ENCODE measurements around the gene CFAP44. TPM values are rescaled to one million over a fixed set of nuclear protein-coding genes. Genes with fewer than 3 reads are reported as not detected.
A peak's percentile ranks its signal among the peaks of the same experiment; 100 is the strongest.

The CFAP44 gene
- total RNA-seq, 1 experiment from 2014 or later, result 3.7 TPM

DNA sequence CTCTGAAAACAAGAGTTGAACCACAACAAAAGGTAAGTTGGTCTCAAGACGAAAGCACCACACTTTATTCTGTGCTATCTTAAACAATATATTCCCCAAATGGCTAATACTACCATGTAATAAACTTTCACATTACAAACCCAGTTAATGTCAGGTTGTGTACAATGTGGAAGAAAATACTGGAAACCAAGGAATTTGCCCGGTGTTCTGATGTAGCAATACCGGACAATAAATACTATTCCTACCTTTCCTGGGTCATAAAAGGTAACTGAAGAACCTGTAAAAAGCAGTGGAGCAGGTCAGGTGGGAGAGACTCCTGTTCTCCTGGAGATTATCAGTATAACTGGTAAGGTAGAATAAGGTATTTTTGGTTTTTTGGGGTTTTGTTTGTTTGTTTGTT, 3.9 kb downstream of the CFAP44 start:
- H2BK120ac ChIP-seq (ENCODE audit: low read depth, low read length, poor library complexity, severe bottlenecking), result no peak overlapping the region
- no peak overlapping the region for H4K8ac ChIP-seq (replicated peaks; ENCODE audit: insufficient read length, low read depth, low read length)
- no peak overlapping the region for H3K4ac ChIP-seq (ENCODE audit: low read depth, low read length)
- no peak overlapping the region for H3K4me3 Mint-ChIP-seq
- H2BK15ac ChIP-seq (ENCODE audit: low read depth, low read length), result no peak overlapping the region
- peaks cover 2 to 4% of the 10 kb centered on the region in 2 experiments; a peak in 3 of 4 replicates for H3K4me1 Mint-ChIP-seq
- H3T11ph ChIP-seq (ENCODE audit: low read length), result no peak overlapping the region
- no peak overlapping the region for H3K4me2 ChIP-seq (ENCODE audit: insufficient read depth, insufficient read length, low read length)
- WGBS (ENCODE audit: extremely low coverage, insufficient read length, low lambda C conversion rate), result no CpG with 5 or more reads among the region's 3 CpGs
- H4K91ac ChIP-seq (ENCODE audit: insufficient read length, low read depth, low read length), result no peak overlapping the region
- peaks cover 4% of the 10 kb centered on the region for H3K23me2 ChIP-seq (ENCODE audit: insufficient read length, low read depth, low read length, poor library complexity, severe bottlenecking)
- H3K14ac ChIP-seq (ENCODE audit: insufficient read depth, low read length), result no peak overlapping the region
- H3K27ac Mint-ChIP-seq, result peak overlapping the region in 1 of 3 experiments; percentile 65; a peak in 1 of 7 replicates
- no peaks in the 10 kb centered on the region for H3K79me1 ChIP-seq (ENCODE audit: insufficient read depth, low read depth, low read length, poor library complexity, severe bottlenecking)
- H2BK5ac ChIP-seq (ENCODE audit: insufficient read length, low read length), result no peak overlapping the region
- H2AK5ac ChIP-seq (ENCODE audit: insufficient read length, low read length), result no peak overlapping the region
- H3K9me3 Mint-ChIP-seq, result no peaks in the 10 kb centered on the region
- no peak overlapping the region for H4K5ac ChIP-seq (ENCODE audit: insufficient read length, low read depth, low read length)
- no peak overlapping the region for H3K27ac ChIP-seq (ENCODE audit: insufficient read length, low read depth, low read length)
- no peak overlapping the region for H3K23ac ChIP-seq (ENCODE audit: insufficient read length, low read depth, low read length)
- no peaks in the 10 kb centered on the region for H3K79me2 ChIP-seq (ENCODE audit: insufficient read depth, low read length)
- H3K56ac ChIP-seq (ENCODE audit: insufficient read length, low read depth, low read length), result no peak overlapping the region
- no peak overlapping the region for H2AFZ ChIP-seq (ENCODE audit: low read length)
- no peak overlapping the region for H2BK12ac ChIP-seq (ENCODE audit: insufficient read length, low read depth, low read length)
- TF ChIP-seq, protein P1, sequence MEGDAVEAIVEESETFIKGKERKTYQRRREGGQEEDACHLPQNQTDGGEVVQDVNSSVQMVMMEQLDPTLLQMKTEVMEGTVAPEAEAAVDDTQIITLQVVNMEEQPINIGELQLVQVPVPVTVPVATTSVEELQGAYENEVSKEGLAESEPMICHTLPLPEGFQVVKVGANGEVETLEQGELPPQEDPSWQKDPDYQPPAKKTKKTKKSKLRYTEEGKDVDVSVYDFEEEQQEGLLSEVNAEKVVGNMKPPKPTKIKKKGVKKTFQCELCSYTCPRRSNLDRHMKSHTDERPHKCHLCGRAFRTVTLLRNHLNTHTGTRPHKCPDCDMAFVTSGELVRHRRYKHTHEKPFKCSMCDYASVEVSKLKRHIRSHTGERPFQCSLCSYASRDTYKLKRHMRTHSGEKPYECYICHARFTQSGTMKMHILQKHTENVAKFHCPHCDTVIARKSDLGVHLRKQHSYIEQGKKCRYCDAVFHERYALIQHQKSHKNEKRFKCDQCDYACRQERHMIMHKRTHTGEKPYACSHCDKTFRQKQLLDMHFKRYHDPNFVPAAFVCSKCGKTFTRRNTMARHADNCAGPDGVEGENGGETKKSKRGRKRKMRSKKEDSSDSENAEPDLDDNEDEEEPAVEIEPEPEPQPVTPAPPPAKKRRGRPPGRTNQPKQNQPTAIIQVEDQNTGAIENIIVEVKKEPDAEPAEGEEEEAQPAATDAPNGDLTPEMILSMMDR (conservative IDR thresholded peaks at IDR 0.05), result no peak
- H3K27me3 Mint-ChIP-seq (ENCODE audit: low read depth), result no peaks in the 10 kb centered on the region
- H3K27me3 ChIP-seq (ENCODE audit: insufficient read depth, low read length), result no peaks in the 10 kb centered on the region
- H3K9ac ChIP-seq (ENCODE audit: extremely low read depth, insufficient read length, low read length), result no peak overlapping the region
- no peak overlapping the region for H2BK20ac ChIP-seq (ENCODE audit: low read depth, low read length, poor library complexity, severe bottlenecking)
- no peaks in the 10 kb centered on the region for H4K20me1 ChIP-seq (ENCODE audit: control insufficient read depth, insufficient read depth, insufficient read length)
- no peak overlapping the region for H3K18ac ChIP-seq (ENCODE audit: insufficient read length, low read depth, low read length)
- DNase-seq, result no peak
- H3K4me1 ChIP-seq (ENCODE audit: insufficient read depth, low read length), result no peaks in the 10 kb centered on the region
- no peaks in the 10 kb centered on the region; a peak in 1 of 7 replicates for H3K36me3 Mint-ChIP-seq (ENCODE audit: insufficient read depth in 1 of 3, low read depth in 3 of 3)
- no peaks in the 10 kb centered on the region for H3K9me3 ChIP-seq (ENCODE audit: control insufficient read depth, low read depth, low read length)

Measured in H9 (cell line).